ENCODE measurements around the gene RERE.

Gene RERE

GRCh38 chr1:8328271-8328670, 489.2 kb downstream of the RERE start:
- Histone ChIP-seq H3K27me3 (ENCODE audit: insufficient read depth, low read length) (no peaks in the 10 kb centered on the region), H2AFZ (ENCODE audit: low read depth, low read length) (no peak overlapping the region), H3K36me3 (ENCODE audit: insufficient read depth, low read length) (no peaks in the 10 kb centered on the region), H3K4me3 (ENCODE audit: low read length) (no peak overlapping the region), H3K9me3 (ENCODE audit: low read length) (peaks cover 4% of the 10 kb centered on the region), H3K4me1 (ENCODE audit: insufficient read depth, low read length) (no peaks in the 10 kb centered on the region)

GRCh38 chr1:8326265-8326664, 491.2 kb downstream of the RERE start:
- H3K4me3 ChIP-seq (ENCODE audit: low read length), result no peak overlapping the region
- H3K27me3 ChIP-seq (ENCODE audit: insufficient read depth, low read length), result no peaks in the 10 kb centered on the region
- peaks cover 4% of the 10 kb centered on the region for H3K9me3 ChIP-seq (ENCODE audit: low read length)
- H2AFZ ChIP-seq (ENCODE audit: low read depth, low read length), result no peak overlapping the region
- H3K4me1 ChIP-seq (ENCODE audit: insufficient read depth, low read length), result no peaks in the 10 kb centered on the region
- H3K36me3 ChIP-seq (ENCODE audit: insufficient read depth, low read length), result no peaks in the 10 kb centered on the region

- Histone ChIP-seq H3K27me3 (ENCODE audit: insufficient read depth, low read length) (peaks cover 2% of the 10 kb centered on the region), H3K9me3 (ENCODE audit: low read length) (peaks cover 4% of the 10 kb centered on the region), H3K36me3 (ENCODE audit: insufficient read depth, low read length) (no peaks in the 10 kb centered on the region)
Observed at GRCh38 chr1:8325771-8326170, 491.7 kb downstream of the RERE start.

GRCh38 chr1:8324176-8324810, 493.1 kb downstream of the RERE start:
- Histone ChIP-seq H3K4me1 (ENCODE audit: insufficient read depth, low read length) (no peaks in the 10 kb centered on the region), H3K9me3 (ENCODE audit: low read length) (peaks cover 2% of the 10 kb centered on the region)

More at GRCh38 chr1:8325771-8326170, 491.7 kb downstream of the RERE start:
- no peaks in the 10 kb centered on the region for H3K4me1 ChIP-seq (ENCODE audit: insufficient read depth, low read length)
- H2AFZ ChIP-seq (ENCODE audit: low read depth, low read length), result no peak overlapping the region
- H3K4me3 ChIP-seq (ENCODE audit: low read length), result no peak overlapping the region

GRCh38 chr1:8323706-8324105, 493.7 kb downstream of the RERE start:
- H3K4me1 ChIP-seq (ENCODE audit: insufficient read depth, low read length), result no peaks in the 10 kb centered on the region
- peaks cover 2% of the 10 kb centered on the region for H3K9me3 ChIP-seq (ENCODE audit: low read length)
- peaks cover 3% of the 10 kb centered on the region for H3K27me3 ChIP-seq (ENCODE audit: insufficient read depth, low read length)
- H2AFZ ChIP-seq (ENCODE audit: low read depth, low read length), result no peak overlapping the region
- H3K4me3 ChIP-seq (ENCODE audit: low read length), result no peak overlapping the region
- no peaks in the 10 kb centered on the region for H3K36me3 ChIP-seq (ENCODE audit: insufficient read depth, low read length)

More at GRCh38 chr1:8324176-8324810, 493.1 kb downstream of the RERE start:
- Histone ChIP-seq H3K27me3 (ENCODE audit: insufficient read depth, low read length) (peaks cover 3% of the 10 kb centered on the region), H3K36me3 (ENCODE audit: insufficient read depth, low read length) (no peaks in the 10 kb centered on the region), H2AFZ (ENCODE audit: low read depth, low read length) (no peak overlapping the region), H3K4me3 (ENCODE audit: low read length) (no peak overlapping the region)

- peaks cover 3% of the 10 kb centered on the region for H3K27me3 ChIP-seq (ENCODE audit: insufficient read depth, low read length)
- H3K36me3 ChIP-seq (ENCODE audit: insufficient read depth, low read length), result no peaks in the 10 kb centered on the region
- H3K4me1 ChIP-seq (ENCODE audit: insufficient read depth, low read length), result peaks cover 5% of the 10 kb centered on the region
- H2AFZ ChIP-seq (ENCODE audit: low read depth, low read length), result no peak overlapping the region
- H3K4me3 ChIP-seq (ENCODE audit: low read length), result no peak overlapping the region
- H3K9me3 ChIP-seq (ENCODE audit: low read length), result no peaks in the 10 kb centered on the region
Observed at GRCh38 chr1:8321612-8322011, 495.8 kb downstream of the RERE start.

GRCh38 chr1:8318436-8318835, 499.0 kb downstream of the RERE start:
- peaks cover 19% of the 10 kb centered on the region for H3K4me1 ChIP-seq (ENCODE audit: insufficient read depth, low read length)
- H3K36me3 ChIP-seq (ENCODE audit: insufficient read depth, low read length), result no peaks in the 10 kb centered on the region
- no peaks in the 10 kb centered on the region for H3K9me3 ChIP-seq (ENCODE audit: low read length)
- H2AFZ ChIP-seq (ENCODE audit: low read depth, low read length), result peak overlapping the region; percentile 76
- H3K4me3 ChIP-seq (ENCODE audit: low read length), result peak overlapping the region; percentile 58
- H3K27me3 ChIP-seq (ENCODE audit: insufficient read depth, low read length), result peaks cover 6% of the 10 kb centered on the region

- Histone ChIP-seq H3K4me1 (ENCODE audit: insufficient read depth, low read length) (peaks cover 19% of the 10 kb centered on the region), H3K4me3 (ENCODE audit: low read length) (peak within 1 kb of the TSS; percentile 58), H3K9me3 (ENCODE audit: low read length) (no peaks in the 10 kb centered on the region), H3K27me3 (ENCODE audit: insufficient read depth, low read length) (peaks cover 6% of the 10 kb centered on the region), H3K36me3 (ENCODE audit: insufficient read depth, low read length) (no peaks in the 10 kb centered on the region), H2AFZ (ENCODE audit: low read depth, low read length) (peak within 1 kb of the TSS; percentile 76)
Observed at GRCh38 chr1:8317647-8318381, 499.6 kb downstream of the RERE start, which contains the start of gene SLC45A1. TSS of gene SLC45A1 (plus strand) at chr1:8318114. CDS start at chr1:8324330, 6,216 bp downstream.

GRCh38 chr1:8315573-8316475, 501.6 kb downstream of the RERE start:
- H3K9me3 ChIP-seq (ENCODE audit: low read length), result no peaks in the 10 kb centered on the region
- H2AFZ ChIP-seq (ENCODE audit: low read depth, low read length), result no peak overlapping the region
- H3K4me3 ChIP-seq (ENCODE audit: low read length), result no peak overlapping the region
- H3K36me3 ChIP-seq (ENCODE audit: insufficient read depth, low read length), result no peaks in the 10 kb centered on the region
- H3K27me3 ChIP-seq (ENCODE audit: insufficient read depth, low read length), result peaks cover 5% of the 10 kb centered on the region
- H3K4me1 ChIP-seq (ENCODE audit: insufficient read depth, low read length), result peaks cover 19% of the 10 kb centered on the region

- peaks cover 3% of the 10 kb centered on the region for H3K27me3 ChIP-seq (ENCODE audit: insufficient read depth, low read length)
- peaks cover 19% of the 10 kb centered on the region for H3K4me1 ChIP-seq (ENCODE audit: insufficient read depth, low read length)
- H3K9me3 ChIP-seq (ENCODE audit: low read length), result no peaks in the 10 kb centered on the region
- H3K36me3 ChIP-seq (ENCODE audit: insufficient read depth, low read length), result no peaks in the 10 kb centered on the region
- H2AFZ ChIP-seq (ENCODE audit: low read depth, low read length), result peak overlapping the region; percentile 15
- no peak overlapping the region for H3K4me3 ChIP-seq (ENCODE audit: low read length)
Observed at GRCh38 chr1:8314346-8315280, 502.8 kb downstream of the RERE start.

- H3K9me3 ChIP-seq (ENCODE audit: low read length), result no peaks in the 10 kb centered on the region
- no peaks in the 10 kb centered on the region for H3K36me3 ChIP-seq (ENCODE audit: insufficient read depth, low read length)
- no peak overlapping the region for H3K4me3 ChIP-seq (ENCODE audit: low read length)
- H3K4me1 ChIP-seq (ENCODE audit: insufficient read depth, low read length), result peaks cover 15% of the 10 kb centered on the region
- peaks cover 5% of the 10 kb centered on the region for H3K27me3 ChIP-seq (ENCODE audit: insufficient read depth, low read length)
- H2AFZ ChIP-seq (ENCODE audit: low read depth, low read length), result no peak overlapping the region
Observed at GRCh38 chr1:8313231-8313630, 504.2 kb downstream of the RERE start.

Measured in neuron (in vitro differentiated cells).